HG02884 (cell line): ENCODE results near the gene DPY19L2.
"Not testable (repeated sequence)": the region's sequence is repeated elsewhere in the genome, so short reads cannot be mapped to it uniquely, and the experiment has no call there.

Experiments
- ATAC-seq: cut with Tn5 transposase; IDR thresholded peaks from one replicate; pipeline ENCODE4 v1.9.1; 2021; ENCODE audit warnings: mild to moderate bottlenecking, moderate library complexity; ENCODE audit not compliant: unreplicated experiment

The DPY19L2 gene

DNA sequence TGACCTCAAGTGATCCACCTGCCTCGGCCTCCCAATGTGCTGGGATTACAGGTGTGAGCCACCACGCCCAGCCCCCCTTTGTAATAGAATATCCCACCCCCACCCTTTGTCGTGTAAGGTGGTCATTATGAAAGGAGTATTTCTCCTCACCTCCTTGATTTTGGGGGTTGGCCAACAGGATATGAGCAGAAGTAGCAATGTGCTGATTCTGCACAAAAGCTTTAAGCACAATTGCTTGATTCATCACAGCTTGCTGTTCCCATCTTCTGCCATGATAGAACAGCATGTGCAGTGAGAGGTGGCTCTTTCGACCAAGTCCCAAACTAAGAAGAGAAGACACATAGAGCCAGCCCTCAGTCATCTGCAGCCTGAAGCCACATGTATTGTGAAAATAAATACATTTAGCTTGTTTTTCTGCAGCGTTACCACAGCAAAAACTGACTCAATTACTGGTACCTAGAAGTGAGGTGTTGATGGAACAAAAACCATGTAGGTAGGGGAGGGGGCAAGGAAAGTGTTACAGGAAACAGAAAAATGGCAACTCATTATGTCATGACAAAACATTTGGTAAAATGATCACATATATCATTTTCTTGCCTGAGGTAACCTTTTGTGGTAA, 122.9 kb downstream of the DPY19L2 start:
- ATAC-seq = not testable (repeated sequence)

GRCh38 chr12:63538656-63539055, 129.6 kb downstream of the DPY19L2 start:
- ATAC-seq = not testable (repeated sequence)

DNA sequence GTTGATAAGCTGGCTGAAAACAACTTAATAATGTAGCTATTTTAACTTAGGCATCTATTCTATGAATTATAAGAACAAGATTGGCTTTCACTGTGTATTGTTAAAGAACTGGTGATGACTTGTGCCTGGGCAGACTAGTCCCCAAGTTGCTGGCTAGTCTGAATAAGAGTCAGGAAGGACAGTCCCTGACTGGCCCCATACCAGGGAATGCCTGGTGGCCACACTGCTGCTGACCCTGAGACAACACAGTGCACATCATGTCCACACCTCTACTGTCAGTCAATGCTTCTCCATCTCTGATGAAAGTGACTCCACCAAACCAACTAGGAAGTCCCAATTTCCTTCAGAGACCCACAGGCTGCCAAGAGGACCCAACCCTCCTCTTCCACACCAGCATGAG, 130.5 kb downstream of the DPY19L2 start:
- ATAC-seq = not testable (repeated sequence)

DNA sequence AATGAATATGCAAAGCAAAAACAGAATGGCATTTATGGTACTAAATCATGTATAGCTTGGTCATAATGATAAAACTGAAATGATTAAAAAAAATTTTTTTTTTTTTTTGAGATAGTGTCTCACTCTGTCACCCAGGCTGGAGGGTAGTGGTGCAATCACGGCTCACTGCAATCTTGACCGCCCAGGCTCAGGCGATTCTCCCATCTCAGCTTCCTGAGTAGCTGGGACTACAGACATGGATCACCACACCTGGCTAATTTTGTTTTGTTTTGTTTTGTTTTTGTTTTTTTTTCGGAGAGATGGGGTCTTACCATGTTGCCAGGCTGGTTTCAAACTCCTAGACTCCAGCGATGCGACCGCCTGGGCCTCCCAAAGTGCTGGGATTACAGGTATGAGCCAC, 138.7 kb downstream of the DPY19L2 start:
- ATAC-seq = not testable (repeated sequence)

GRCh38 chr12:63525831-63526230, 142.5 kb downstream of the DPY19L2 start:
- ATAC-seq = no peak

- no peak for ATAC-seq
Observed at GRCh38 chr12:63521706-63522105, 146.6 kb downstream of the DPY19L2 start.
